SU-DHL-6 (cell line): ENCODE data around the gene LAMTOR5.
"Not testable (repeated sequence)": the region's sequence is repeated elsewhere in the genome, so short reads cannot be mapped to it uniquely, and the experiment has no call there.

ENCODE experiments used
- H2AFZ ChIP-seq: fragments of 200-600 bp; sonication (generic); 2 replicates; pipeline ENCODE4 v1.6.1; 2014; ENCODE audit warnings: low read depth, mild to moderate bottlenecking, moderate library complexity, mixed read lengths, antibody characterized with exemption, low read length; ENCODE audit not compliant: severe bottlenecking
- H3F3A ChIP-seq: fragments of 200-600 bp; shearing (Covaris generic); 2 replicates; pipeline ENCODE4 v1.6.0; 2016; ENCODE audit warnings: antibody characterized with exemption, mild to moderate bottlenecking; ENCODE audit not compliant: insufficient read depth
- H3K27ac ChIP-seq: fragments of 200-600 bp; sonication (generic); 2 replicates; pipeline ENCODE4 v1.5.1; 2016; ENCODE audit warnings: low read depth, mild to moderate bottlenecking, low read length, moderate library complexity, mixed read lengths
- H3K27me3 ChIP-seq: fragments of 200-600 bp; sonication (generic), shearing (Covaris generic); 2 replicates; pipeline ENCODE4 v1.6.0; 2014; ENCODE audit warnings: mild to moderate bottlenecking, low read length
- H3K36me3 ChIP-seq: fragments of 200-600 bp; sonication (generic); 2 replicates; pipeline ENCODE4 v1.6.1; 2014; ENCODE audit warnings: mild to moderate bottlenecking, low read length, mixed read lengths
- H3K4me2 ChIP-seq: fragments of 300-600, 200-600 bp; shearing (Covaris generic), sonication (generic); 2 replicates; pipeline ENCODE4 v1.6.0; 2014; ENCODE audit warnings: low read length, low read depth, mild to moderate bottlenecking; ENCODE audit not compliant: poor library complexity, severe bottlenecking
- H3K4me3 ChIP-seq: fragments of 200-600 bp; sonication (generic); 2 replicates; pipeline ENCODE4 v1.5.1; 2014; ENCODE audit warnings: antibody characterized with exemption, low read length, mild to moderate bottlenecking, mixed read lengths; ENCODE audit not compliant: insufficient read depth, poor library complexity, severe bottlenecking
- H3K79me2 ChIP-seq: fragments of 200-600 bp; sonication (generic); 2 replicates; pipeline ENCODE4 v1.6.1; 2014; ENCODE audit warnings: mild to moderate bottlenecking, low read length, moderate library complexity; ENCODE audit not compliant: insufficient read depth
- H3K9ac ChIP-seq: fragments of 200-600 bp; sonication (generic); 2 replicates; pipeline ENCODE4 v1.7.0; 2014; ENCODE audit warnings: mild to moderate bottlenecking, low read length
- H3K9me2 ChIP-seq: fragments of 200-600 bp; sonication (generic); replicated peaks from 2 replicates; pipeline ENCODE4 v1.6.1; 2014; ENCODE audit warnings: low read length; ENCODE audit not compliant: insufficient read depth
- H3K9me3 ChIP-seq: fragments of 200-600 bp; sonication (generic); 2 replicates; pipeline ENCODE4 v1.6.1; 2014; ENCODE audit warnings: low read length, mixed read lengths; ENCODE audit not compliant: insufficient read depth
- H4K20me1 ChIP-seq: fragments of 200-600 bp; sonication (generic); 2 replicates; pipeline ENCODE4 v1.6.1; 2014; ENCODE audit warnings: low read depth, mild to moderate bottlenecking, antibody characterized with exemption, low read length, moderate library complexity, mixed read lengths
- CTCF ChIP-seq: fragments of 200-600 bp; sonication (generic); IDR thresholded peaks from one replicate; pipeline ENCODE4 v1.5.1; 2017; ENCODE audit warnings: antibody characterized with exemption, mild to moderate bottlenecking, low read length, moderate library complexity; ENCODE audit not compliant: insufficient read depth, poor library complexity, severe bottlenecking
- EZH2phosphoT487 ChIP-seq: fragments of 200-600 bp; sonication (generic), shearing (Covaris generic); conservative IDR thresholded peaks from 2 replicates; pipeline ENCODE4 v1.6.1; 2018; ENCODE audit warnings: mild to moderate bottlenecking, antibody characterized with exemption, low read length, moderate library complexity, mixed read lengths

The LAMTOR5 gene

DNA sequence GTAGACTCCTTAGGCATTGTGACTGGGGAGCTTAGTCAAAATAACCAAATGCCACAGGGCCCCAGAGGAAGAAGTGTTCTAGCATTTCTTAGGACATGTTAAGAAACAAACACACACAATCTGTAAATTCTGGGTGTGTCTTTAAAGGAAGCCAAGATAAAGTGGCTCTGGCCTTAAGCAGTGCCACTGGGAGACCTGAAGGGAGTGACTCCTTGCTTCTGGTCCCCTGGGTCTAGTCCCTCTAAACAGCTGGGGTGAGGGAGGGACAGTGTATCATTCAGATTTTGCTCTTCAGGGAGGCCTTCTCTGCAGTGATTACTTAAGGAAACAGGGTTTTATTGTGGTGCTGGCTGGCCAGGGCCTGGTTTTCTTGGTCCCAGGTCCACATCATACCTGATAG is 34.4 kb upstream of the LAMTOR5 start:
- Histone ChIP-seq H2AFZ (no peak overlapping the region), H4K20me1 (no peaks in the 10 kb centered on the region), H3K36me3 (no peaks in the 10 kb centered on the region), H3F3A (no peaks in the 10 kb centered on the region), H3K27me3 (no peaks in the 10 kb centered on the region), H3K9me2 (no peaks in the 10 kb centered on the region), H3K9me3 (no peaks in the 10 kb centered on the region), H3K79me2 (no peaks in the 10 kb centered on the region), H3K9ac (no peak overlapping the region), H3K4me3 (no peak overlapping the region), H3K4me2 (no peak overlapping the region), H3K27ac (no peak overlapping the region)
- TF ChIP-seq CTCF (no peak), EZH2phosphoT487 (no peak)

DNA sequence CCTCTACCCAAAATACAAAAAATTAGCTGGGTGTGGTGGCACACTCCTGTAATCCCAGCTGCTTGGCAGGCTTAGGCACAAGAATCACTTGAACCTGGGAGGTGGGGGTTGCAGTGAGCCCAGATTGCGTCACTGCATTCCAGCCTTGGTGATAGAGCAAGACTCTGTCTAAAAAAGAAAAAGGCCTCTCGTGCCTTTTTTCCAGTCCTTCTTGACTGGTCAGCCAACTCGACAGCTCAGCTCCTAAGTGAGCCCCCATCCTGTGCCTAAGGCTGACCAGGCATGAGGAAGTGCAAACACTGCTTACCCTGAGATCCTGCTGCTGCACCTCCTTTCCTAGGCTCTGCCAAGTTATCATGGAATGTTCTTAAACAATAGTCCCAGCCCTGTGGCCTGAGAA is 33.4 kb upstream of the LAMTOR5 start:
- Histone ChIP-seq H3K27ac (no peak overlapping the region), H3K79me2 (no peaks in the 10 kb centered on the region), H3K4me3 (no peak overlapping the region), H3K4me2 (no peak overlapping the region), H3K9ac (no peak overlapping the region), H4K20me1 (no peaks in the 10 kb centered on the region), H3F3A (no peaks in the 10 kb centered on the region), H3K9me2 (no peaks in the 10 kb centered on the region), H2AFZ (no peak overlapping the region), H3K36me3 (no peaks in the 10 kb centered on the region), H3K27me3 (no peaks in the 10 kb centered on the region), H3K9me3 (no peaks in the 10 kb centered on the region)
- TF ChIP-seq CTCF (no peak), EZH2phosphoT487 (no peak)

DNA sequence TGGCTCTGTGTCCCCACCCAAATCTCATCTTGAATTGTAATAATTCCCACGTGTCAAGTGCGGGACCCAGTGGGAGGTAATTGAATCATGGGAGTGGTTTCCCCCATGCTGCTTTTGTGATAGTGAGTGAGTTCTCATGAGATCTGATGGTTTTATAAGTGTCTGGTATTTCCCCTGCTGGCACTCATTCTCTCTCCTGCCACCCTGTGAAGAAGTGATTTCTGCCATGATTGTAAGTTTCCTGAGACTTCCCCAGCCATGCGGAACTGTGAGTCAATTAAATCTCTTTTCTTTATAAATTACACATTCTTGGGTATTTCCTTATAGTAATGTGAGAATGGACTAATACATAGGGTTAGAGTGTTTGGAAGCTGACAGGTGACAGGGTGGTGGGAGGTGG is 32.4 kb upstream of the LAMTOR5 start:
- not testable (repeated sequence) for H3K27me3 ChIP-seq, H2AFZ ChIP-seq, H4K20me1 ChIP-seq, H3K9me2 ChIP-seq, H3K27ac ChIP-seq, H3K4me2 ChIP-seq, H3F3A ChIP-seq, H3K4me3 ChIP-seq, H3K36me3 ChIP-seq, H3K9me3 ChIP-seq, H3K79me2 ChIP-seq, H3K9ac ChIP-seq

DNA sequence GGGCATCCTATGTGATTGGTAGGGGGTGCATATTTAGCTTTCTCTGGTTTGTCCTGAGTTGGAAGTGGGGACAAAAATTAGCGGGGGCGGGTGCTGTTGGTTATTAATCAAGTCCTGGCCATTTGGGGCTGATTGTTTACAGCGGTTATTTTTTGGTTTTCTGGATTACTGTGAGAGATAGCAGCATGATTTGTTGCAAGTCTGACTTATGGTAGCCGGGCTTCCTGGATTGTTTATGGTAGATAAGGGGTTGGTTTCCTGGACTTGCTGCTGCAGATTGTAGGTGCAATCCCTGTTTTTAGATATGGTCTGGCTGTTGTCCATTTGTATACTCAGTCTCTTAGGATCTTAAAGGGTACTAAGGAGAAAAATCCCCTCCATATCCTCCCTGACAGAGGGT is 31.4 kb upstream of the LAMTOR5 start:
- H3K27ac ChIP-seq = no peak overlapping the region
- no peak overlapping the region for H3K4me3 ChIP-seq
- no peaks in the 10 kb centered on the region for H3K27me3 ChIP-seq
- H3K9me3 ChIP-seq = no peaks in the 10 kb centered on the region
- no peak overlapping the region for H2AFZ ChIP-seq
- no peaks in the 10 kb centered on the region for H4K20me1 ChIP-seq
- no peak overlapping the region for H3K9ac ChIP-seq
- no peaks in the 10 kb centered on the region for H3F3A ChIP-seq
- H3K9me2 ChIP-seq = no peaks in the 10 kb centered on the region
- TF ChIP-seq EZH2phosphoT487 (no peak), CTCF (no peak)
- no peaks in the 10 kb centered on the region for H3K36me3 ChIP-seq
- H3K4me2 ChIP-seq = no peak overlapping the region
- no peaks in the 10 kb centered on the region for H3K79me2 ChIP-seq

DNA sequence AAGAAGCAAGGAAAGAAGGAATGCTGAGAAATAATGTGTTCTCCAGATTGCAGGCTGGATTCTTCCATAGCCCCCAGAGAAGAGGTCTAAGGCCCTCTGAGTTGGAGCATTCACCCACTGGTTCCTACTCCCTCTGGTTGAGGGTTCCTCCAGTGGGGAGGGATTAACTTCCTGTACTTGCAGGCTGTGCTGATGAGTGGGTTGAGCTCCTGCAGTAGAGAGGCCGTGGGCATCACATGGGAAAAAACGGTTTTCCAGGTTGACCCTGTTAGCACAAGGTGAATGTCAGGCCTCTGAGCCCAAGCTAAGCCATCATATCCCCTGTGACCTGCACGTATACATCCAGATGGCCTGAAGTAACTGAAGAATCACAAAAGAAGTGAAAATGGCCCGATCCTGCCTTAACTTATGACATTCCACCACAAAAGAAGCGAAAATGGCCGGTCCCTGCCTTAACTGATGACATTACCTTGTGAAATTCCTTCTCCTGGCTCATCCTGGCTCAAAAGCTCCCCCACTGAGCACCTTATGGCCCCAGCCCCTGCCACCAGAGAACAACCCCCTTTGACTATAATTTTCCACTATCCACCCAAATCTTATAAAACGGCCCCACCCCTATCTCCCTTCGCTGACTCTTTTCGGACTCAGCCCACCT is 30.3 kb upstream of the LAMTOR5 start:
- not testable (repeated sequence) for H3K9me2 ChIP-seq

More for the DNA sequence above, 30.3 kb upstream of the LAMTOR5 start:
- not testable (repeated sequence) for H4K20me1 ChIP-seq, H3K9me3 ChIP-seq, H3K9ac ChIP-seq, H3K36me3 ChIP-seq, H3F3A ChIP-seq, H3K4me2 ChIP-seq, H2AFZ ChIP-seq, H3K27ac ChIP-seq, H3K4me3 ChIP-seq, H3K27me3 ChIP-seq, H3K79me2 ChIP-seq
